ENCODE measurements around the gene KAT6B.

Gene KAT6B

GRCh38 chr10:74827694-74828093 is 1.3 kb downstream of the KAT6B start:
- no peak for DNase-seq (ENCODE audit: low spot score)
- TF ChIP-seq CTCF (IDR thresholded peaks at IDR 0.05; ENCODE audit: extremely low read depth, insufficient read depth, missing control alignments): no peak
- in situ Hi-C loops (cut with MboI; ENCODE audit: low pct_unique_long_range_greater_than_20kb, low sequenced_read_pairs, unreplicated experiment): no loop called here

GRCh38 chr10:74828946-74829345 is 2.5 kb downstream of the KAT6B start:
- no peak for TF ChIP-seq CTCF (IDR thresholded peaks at IDR 0.05; ENCODE audit: extremely low read depth, insufficient read depth, missing control alignments)
- in situ Hi-C loops (cut with MboI; ENCODE audit: low pct_unique_long_range_greater_than_20kb, low sequenced_read_pairs, unreplicated experiment): no loop called here
- no peak for DNase-seq (ENCODE audit: low spot score)

- no peak for TF ChIP-seq CTCF (IDR thresholded peaks at IDR 0.05; ENCODE audit: extremely low read depth, insufficient read depth, missing control alignments)
- DNase-seq (ENCODE audit: low spot score): no peak
- in situ Hi-C loops (cut with MboI; ENCODE audit: low pct_unique_long_range_greater_than_20kb, low sequenced_read_pairs, unreplicated experiment): no loop called here
Observed at GRCh38 chr10:74831518-74832120, 5.2 kb downstream of the KAT6B start.

- no peak for TF ChIP-seq CTCF (IDR thresholded peaks at IDR 0.05; ENCODE audit: extremely low read depth, insufficient read depth, missing control alignments)
- no peak for DNase-seq (ENCODE audit: low spot score)
- in situ Hi-C loops (cut with MboI; ENCODE audit: low pct_unique_long_range_greater_than_20kb, low sequenced_read_pairs, unreplicated experiment): no loop called here
Observed at GRCh38 chr10:74835963-74836362, 9.6 kb downstream of the KAT6B start.

GRCh38 chr10:74836877-74837276 is 10.5 kb downstream of the KAT6B start:
- no peak for TF ChIP-seq CTCF (IDR thresholded peaks at IDR 0.05; ENCODE audit: extremely low read depth, insufficient read depth, missing control alignments)
- in situ Hi-C loops (cut with MboI; ENCODE audit: low pct_unique_long_range_greater_than_20kb, low sequenced_read_pairs, unreplicated experiment): no loop called here
- no peak for DNase-seq (ENCODE audit: low spot score)

GRCh38 chr10:74837743-74838142 is 11.3 kb downstream of the KAT6B start:
- in situ Hi-C loops (cut with MboI; ENCODE audit: low pct_unique_long_range_greater_than_20kb, low sequenced_read_pairs, unreplicated experiment): no loop called here
- DNase-seq (ENCODE audit: low spot score): no peak
- no peak for TF ChIP-seq CTCF (IDR thresholded peaks at IDR 0.05; ENCODE audit: extremely low read depth, insufficient read depth, missing control alignments)

GRCh38 chr10:74839708-74840107 is 13.3 kb downstream of the KAT6B start:
- in situ Hi-C loops (cut with MboI; ENCODE audit: low pct_unique_long_range_greater_than_20kb, low sequenced_read_pairs, unreplicated experiment): no loop called here
- no peak for DNase-seq (ENCODE audit: low spot score)
- TF ChIP-seq CTCF (IDR thresholded peaks at IDR 0.05; ENCODE audit: extremely low read depth, insufficient read depth, missing control alignments): no peak
